HG03196 (cell line): ENCODE results near the gene CTNNA3.

ENCODE experiments used
- ATAC-seq: cut with Tn5 transposase; IDR thresholded peaks from one replicate; pipeline ENCODE4 v1.9.1; 2021; ENCODE audit not compliant: unreplicated experiment

The CTNNA3 gene

GRCh38 chr10:66026321-66026720 is 1669.7 kb downstream of the CTNNA3 start:
- ATAC-seq = no peak

- ATAC-seq = no peak
Observed at GRCh38 chr10:66025186-66025585, 1670.8 kb downstream of the CTNNA3 start.

- no peak for ATAC-seq
Observed at GRCh38 chr10:66021423-66021822, 1674.6 kb downstream of the CTNNA3 start.

DNA sequence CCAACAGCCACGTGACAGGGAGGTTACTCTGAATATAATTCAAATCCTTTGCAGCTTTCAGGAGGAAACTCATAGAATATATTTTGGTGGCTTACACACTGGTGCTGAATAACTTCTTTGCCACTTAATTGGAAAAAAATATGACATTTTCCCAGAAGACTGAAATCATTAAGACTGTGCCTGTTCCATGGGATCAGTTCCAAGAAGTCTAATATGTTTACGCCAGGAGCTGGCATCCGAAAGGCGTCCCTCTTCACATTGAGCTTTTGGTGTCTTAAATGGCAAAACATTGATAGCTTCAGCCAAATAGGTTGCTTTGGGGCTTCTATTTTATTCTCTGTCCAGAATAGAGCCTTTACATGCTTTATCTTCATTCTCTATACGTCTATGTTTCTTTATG is 1687.8 kb downstream of the CTNNA3 start:
- no peak for ATAC-seq

DNA sequence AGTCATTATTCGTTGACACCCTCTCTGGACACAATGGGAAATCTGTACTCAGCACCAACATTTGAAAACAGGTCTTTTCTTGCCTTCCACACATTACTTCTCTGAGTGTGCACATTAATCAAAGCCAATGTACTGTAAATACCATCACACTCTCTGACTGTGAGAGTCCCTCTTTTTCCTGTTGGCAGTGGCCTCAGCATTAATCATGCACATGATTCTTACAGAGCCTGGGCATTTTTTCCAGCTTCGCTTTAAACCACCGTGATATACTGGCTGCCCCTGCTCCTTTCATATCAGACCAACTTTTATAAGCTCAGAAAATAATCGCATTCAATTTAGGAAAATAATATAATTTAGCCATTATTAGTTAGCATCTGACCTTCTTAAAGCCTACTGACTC is 1689.6 kb downstream of the CTNNA3 start:
- ATAC-seq = no peak

GRCh38 chr10:65993451-65993850 is 1702.5 kb downstream of the CTNNA3 start:
- no peak for ATAC-seq

GRCh38 chr10:65968871-65969270 is 1727.1 kb downstream of the CTNNA3 start:
- no peak for ATAC-seq

GRCh38 chr10:65968437-65968836 is 1727.6 kb downstream of the CTNNA3 start:
- ATAC-seq = no peak

DNA sequence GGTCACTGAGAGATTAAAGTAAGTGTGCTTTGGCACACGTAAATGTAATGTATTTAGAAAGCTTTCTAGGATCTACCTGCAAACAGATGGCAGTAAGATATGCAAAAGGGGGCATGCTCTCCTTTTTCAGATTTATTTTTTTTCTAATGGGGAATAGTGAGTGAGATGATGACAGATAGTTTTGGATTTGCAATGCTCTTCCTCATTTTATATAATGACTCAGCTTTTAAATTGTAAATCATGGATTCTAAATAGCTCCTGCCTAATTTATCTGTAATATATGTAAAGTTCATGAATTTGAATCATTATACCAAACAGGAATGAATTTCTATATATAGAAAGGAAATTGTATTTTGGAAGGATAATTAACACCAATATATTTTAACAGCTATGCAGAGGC is 1731.8 kb downstream of the CTNNA3 start:
- ATAC-seq = no peak

- no peak for ATAC-seq
Observed at GRCh38 chr10:65952086-65952485, 1743.9 kb downstream of the CTNNA3 start.

DNA sequence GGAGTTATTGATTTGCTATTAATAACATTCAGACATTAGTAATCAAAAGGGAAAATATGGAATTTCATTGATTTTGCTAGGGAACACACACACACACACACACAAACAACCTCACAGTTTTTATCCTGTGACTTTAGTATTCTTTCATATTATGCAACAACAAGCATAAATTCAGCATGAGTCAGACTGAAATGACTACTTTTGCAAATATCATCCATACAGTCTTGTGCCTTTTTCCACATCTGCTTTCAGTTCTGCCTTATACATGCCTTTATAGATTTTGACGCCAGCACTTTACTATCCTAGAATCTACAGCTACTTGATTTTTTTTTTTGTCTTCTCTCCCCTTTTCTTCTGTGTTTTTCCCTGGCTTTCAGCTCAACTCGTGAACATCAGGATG is 1745.9 kb downstream of the CTNNA3 start:
- no peak for ATAC-seq

DNA sequence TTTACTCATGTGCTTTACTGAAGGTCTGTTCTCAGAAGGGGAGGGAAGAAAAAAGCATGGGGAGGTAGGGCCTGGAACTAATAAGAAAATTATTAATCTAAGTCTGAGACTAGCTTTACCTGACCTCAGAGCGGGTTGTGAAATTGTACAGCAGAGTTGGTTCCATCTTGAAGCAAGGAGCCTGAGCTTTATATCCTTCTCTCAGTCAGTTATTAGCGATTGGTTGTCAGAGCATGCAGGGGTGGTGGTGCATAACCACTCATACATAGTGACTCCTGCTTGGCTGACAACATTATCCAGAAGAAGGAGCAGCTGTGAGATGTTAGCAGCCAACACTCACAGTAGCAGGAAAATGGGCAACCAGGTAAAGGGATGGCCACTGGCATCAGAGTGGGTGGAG is 1746.5 kb downstream of the CTNNA3 start:
- ATAC-seq = no peak

- no peak for ATAC-seq
Observed at GRCh38 chr10:65945061-65945460, 1750.9 kb downstream of the CTNNA3 start.

DNA sequence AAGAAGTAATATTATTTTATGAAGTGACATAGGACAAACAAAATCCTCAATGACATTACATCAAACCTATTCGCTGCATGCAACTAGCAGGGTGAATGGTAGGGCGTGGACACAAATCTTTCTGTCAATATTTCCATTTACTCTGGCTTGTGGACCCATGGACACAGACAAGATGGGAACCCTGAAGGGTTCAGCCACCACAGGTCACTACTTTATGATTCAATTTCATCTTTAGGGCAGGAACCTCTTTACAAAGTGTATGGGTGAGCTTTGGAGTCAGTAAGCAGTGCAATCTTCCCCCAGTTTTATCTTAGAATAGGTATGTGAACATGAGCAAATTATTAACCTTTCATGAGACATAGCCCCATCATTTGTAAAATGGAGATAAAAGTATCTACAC is 1752.5 kb downstream of the CTNNA3 start:
- no peak for ATAC-seq

- no peak for ATAC-seq
Observed at GRCh38 chr10:65940816-65941662, 1755.0 kb downstream of the CTNNA3 start.

- no peak for ATAC-seq
Observed at GRCh38 chr10:65940105-65940504, 1755.9 kb downstream of the CTNNA3 start.

DNA sequence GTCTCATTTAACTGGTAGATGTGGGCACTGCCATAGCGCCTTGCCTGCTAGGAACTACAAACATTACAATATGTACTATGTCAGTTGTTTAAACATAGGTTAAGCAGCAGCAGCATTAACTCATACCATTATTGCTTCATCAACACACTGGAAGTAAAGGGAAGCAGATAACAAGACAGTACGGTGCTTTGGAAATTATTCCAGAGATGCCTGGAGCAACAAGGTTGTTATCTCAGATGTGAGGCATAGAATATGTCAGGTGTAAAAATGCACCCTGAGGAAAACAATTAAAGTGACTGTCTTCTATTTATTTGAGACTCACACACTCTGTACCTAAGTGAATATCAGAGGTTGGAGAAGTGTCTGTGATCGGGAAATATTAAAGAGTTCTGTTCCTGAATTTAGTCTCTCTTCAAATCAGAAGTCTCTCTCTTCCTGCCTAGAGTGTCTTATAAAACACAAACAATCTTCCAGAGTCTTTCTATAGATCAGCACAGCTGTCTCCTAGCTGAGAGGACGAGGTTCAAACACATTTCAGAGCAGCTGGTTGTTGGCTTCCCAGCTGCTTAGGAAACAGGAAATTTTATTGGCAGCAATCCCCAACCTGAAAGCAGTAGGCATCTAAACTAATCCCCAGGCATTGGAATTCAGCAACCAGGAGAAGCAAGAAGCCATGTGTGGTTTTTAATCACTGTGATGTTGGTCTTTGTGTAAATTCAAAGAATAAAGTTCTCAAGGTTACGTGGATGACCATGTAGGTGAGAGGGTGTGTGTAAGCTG is 1764.5 kb downstream of the CTNNA3 start:
- ATAC-seq = no peak

DNA sequence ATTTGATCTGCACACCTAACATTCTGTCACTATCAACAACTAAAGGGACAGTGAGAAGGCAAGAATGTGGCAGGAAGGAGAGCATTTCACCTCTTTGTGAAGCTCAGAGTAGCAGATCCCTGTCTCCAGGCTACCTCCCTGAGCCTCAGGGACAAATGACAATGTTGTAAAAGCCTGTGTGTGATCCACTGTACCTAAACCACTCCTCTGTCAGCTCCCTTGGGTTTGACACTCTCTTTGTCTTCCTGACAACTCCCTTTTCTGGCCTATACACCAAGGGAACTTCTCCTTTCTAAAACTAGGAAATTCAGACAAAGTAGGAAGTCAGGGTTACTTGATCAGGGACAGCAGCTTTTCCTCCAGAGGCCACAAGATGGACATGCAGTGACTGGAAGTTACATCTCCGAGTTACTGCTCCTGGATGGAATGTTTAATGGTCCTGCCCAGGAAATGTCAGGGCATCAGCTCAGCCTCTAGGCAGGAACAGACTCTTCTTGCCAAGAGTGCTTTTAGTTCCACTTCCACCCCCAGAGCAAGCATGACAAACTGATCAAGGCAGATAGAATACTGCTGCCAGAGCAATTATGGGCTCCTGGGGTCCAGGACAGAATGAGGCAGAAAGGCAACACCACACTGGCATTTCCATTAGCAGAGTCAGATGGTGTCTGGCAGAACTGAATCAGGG is 1784.7 kb downstream of the CTNNA3 start:
- ATAC-seq = no peak

DNA sequence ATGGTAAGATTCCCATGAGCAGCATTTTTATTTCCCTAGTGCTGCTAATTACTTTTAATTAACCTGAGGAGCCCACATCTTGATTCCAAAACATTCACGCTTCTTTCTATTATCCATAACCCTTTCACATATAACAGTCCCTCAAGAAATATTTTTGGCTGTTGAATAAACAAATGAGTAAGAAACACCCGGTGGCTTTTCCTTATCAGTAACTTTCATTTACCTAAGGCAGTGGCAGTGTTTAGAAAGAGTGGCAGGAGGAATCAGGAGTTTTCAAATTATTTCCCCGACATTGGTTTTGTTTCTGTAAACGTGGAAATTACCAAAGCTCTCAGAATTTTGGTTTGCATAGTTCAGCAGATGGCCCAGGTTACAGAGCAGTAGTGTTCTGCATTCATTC is 1785.8 kb downstream of the CTNNA3 start:
- no peak for ATAC-seq

GRCh38 chr10:65907199-65907712 is 1788.7 kb downstream of the CTNNA3 start:
- no peak for ATAC-seq

GRCh38 chr10:65903620-65904019 is 1792.4 kb downstream of the CTNNA3 start:
- no peak for ATAC-seq
